K562 (cell line): ENCODE results near the gene CDH12. TPM values are rescaled to one million over a fixed set of nuclear protein-coding genes. Genes with fewer than 3 reads are reported as not detected.

ENCODE experiments used
- ATAC-seq: fragments of 200-7000 bp; cut with Tn5 transposase; 3 replicates; pipeline ENCODE4 v1.9.1; 2020; ENCODE audit warnings: moderate library complexity
- BruUV-seq: library from RNA; stranded (reverse); fragments of 400-500 nt; replicated peaks from 2 replicates; lab custom pipeline; 2021; lab: Mats Ljungman, UMichigan
- CTCF ChIA-PET: fragments of 300-600 bp; formaldehyde crosslinking; extraction: SDS; loops from one replicate; lab custom pipeline; 2021; ENCODE audit warnings: low intra/inter-chr PET ratio; lab: Yijun Ruan, JAX
- POLR2A ChIA-PET: fragments of 300-600, 350-650 bp; sonication (Branson Sonifier 250); formaldehyde crosslinking; extraction: SDS; loops from one replicate; lab custom pipeline; 2021; ENCODE audit warnings: antibody characterized with exemption, inconsistent platforms; lab: Yijun Ruan, JAX
- DNase-seq, 4 experiments: peaks; one replicate each; pipeline versions ENCODE4 v3.0.0 to v3.0.0-alpha.2; 2011 to 2018; ENCODE audit warnings: low spot score in 3 of 4, mixed read lengths in 3 of 4; ENCODE audit errors: extremely low read depth in 1 of 4
- FAIRE-seq: peaks from 2 replicates; lab custom pipeline; 2011; peaks lifted over from hg19 to GRCh38; lab: Jason Lieb, UNC
- H2AFZ ChIP-seq: 2 replicates; pipeline ENCODE4 v1.6.0; 2011; ENCODE audit warnings: low read depth, low read length, control low read depth, inconsistent platforms
- H3K27ac ChIP-seq: fragments of 200-600 bp; 3 replicates; pipeline ENCODE4 v1.8.0; 2011; ENCODE audit warnings: low read depth, mild to moderate bottlenecking, control low read depth, inconsistent platforms, low read length, moderate library complexity, mixed read lengths; ENCODE audit errors: extremely low read depth
- H3K27me3 ChIP-seq, 2 experiments: fragments of 300-600 bp in 1 of 2; 2 replicates in 1 of 2; 3 replicates in 1 of 2; pipeline versions ENCODE4 v1.6.0 to v1.8.0; 2011; ENCODE audit warnings: inconsistent platforms in 2 of 2, low read length in 2 of 2, mild to moderate bottlenecking in 1 of 2, mixed read lengths in 1 of 2, moderate library complexity in 1 of 2; ENCODE audit not compliant: control insufficient read depth in 2 of 2, insufficient read depth in 2 of 2
- H3K36me3 ChIP-seq: fragments of 300-600 bp; 3 replicates; pipeline ENCODE4 v1.8.0; 2011; ENCODE audit warnings: mild to moderate bottlenecking, low read length, inconsistent platforms; ENCODE audit not compliant: control insufficient read depth, insufficient read depth
- H3K4me1 ChIP-seq, 2 experiments: fragments of 200-600 bp in 1 of 2; replicated peaks in 1 of 2; 2 replicates in 1 of 2; 3 replicates in 1 of 2; pipeline versions ENCODE4 v1.5.1 to v1.8.0; 2011; ENCODE audit warnings: inconsistent platforms in 2 of 2, low read length in 2 of 2, mild to moderate bottlenecking in 1 of 2, mixed read lengths in 1 of 2, moderate library complexity in 1 of 2; ENCODE audit not compliant: control insufficient read depth in 2 of 2, insufficient read depth in 2 of 2
- H3K4me2 ChIP-seq: 2 replicates; pipeline ENCODE4 v1.6.1; 2011; ENCODE audit warnings: low read length, control low read depth, inconsistent platforms, mixed read lengths; ENCODE audit not compliant: insufficient read depth
- H3K4me3 ChIP-seq: fragments of 200-600 bp; sonication (generic), shearing (Covaris generic); 2 replicates; pipeline ENCODE4 v1.5.1; 2016; ENCODE audit warnings: control low read depth, inconsistent platforms
- H3K79me2 ChIP-seq: fragments of 200-600 bp; 3 replicates; pipeline ENCODE4 v1.8.0; 2011; ENCODE audit warnings: low read length, inconsistent platforms; ENCODE audit not compliant: control insufficient read depth, insufficient read depth
- H3K9ac ChIP-seq, 2 experiments: 2 replicates each; pipeline versions ENCODE4 v1.6.0 to v1.6.1; 2011; ENCODE audit warnings: low read depth in 2 of 2, low read length in 2 of 2, control low read depth in 1 of 2, inconsistent platforms in 1 of 2, mild to moderate bottlenecking in 1 of 2, mixed read lengths in 1 of 2; ENCODE audit not compliant: insufficient read depth in 1 of 2
- H3K9me1 ChIP-seq: one replicate; pipeline ENCODE4 v1.6.0; 2011; ENCODE audit warnings: inconsistent platforms, mild to moderate bottlenecking, low read length, moderate library complexity; ENCODE audit not compliant: control insufficient read depth, insufficient read depth
- H3K9me3 ChIP-seq: replicated peaks from 2 replicates; pipeline ENCODE4 v1.5.1; 2011; ENCODE audit warnings: low read depth, low read length, inconsistent platforms; ENCODE audit not compliant: control insufficient read depth, insufficient read depth
- H4K20me1 ChIP-seq: replicated peaks from 2 replicates; pipeline ENCODE4 v1.6.1; 2011; ENCODE audit warnings: low read length, inconsistent platforms, mixed read lengths; ENCODE audit not compliant: control insufficient read depth, insufficient read depth
- CLOCK ChIP-seq: fragments of 250-450 bp; sonication (Bioruptor Pico); IDR thresholded peaks from 2 replicates; pipeline ENCODE4 v1.4.0; 2020; ENCODE audit warnings: mild to moderate bottlenecking, moderate library complexity, borderline replicate concordance
- CXXC5 ChIP-seq: fragments of 250-450 bp; sonication (Bioruptor Pico); IDR thresholded peaks from 2 replicates; pipeline ENCODE4 v1.8.0; 2022; ENCODE audit warnings: inconsistent platforms, mild to moderate bottlenecking, moderate library complexity
- E2F1 ChIP-seq: sonication (generic); formaldehyde crosslinking; IDR thresholded peaks from 2 replicates; pipeline ENCODE4 v1.8.1; 2023; ENCODE audit warnings: mild to moderate bottlenecking, missing genetic modification reagents, moderate library complexity
- ELF1 ChIP-seq: fragments of 200-800 bp; sonication (Bioruptor generic); IDR thresholded peaks from 2 replicates; pipeline ENCODE4 v1.6.1; 2016; ENCODE audit warnings: missing genetic modification characterization, missing compliant biosample characterization
- ELF4 ChIP-seq: fragments of 450-650 bp; formaldehyde crosslinking; IDR thresholded peaks from 2 replicates; pipeline ENCODE4 v1.4.0; 2022; ENCODE audit warnings: missing genetic modification characterization
- ETV5 ChIP-seq: sonication (generic); formaldehyde crosslinking; IDR thresholded peaks from 2 replicates; pipeline ENCODE4 v1.4.0; 2020; ENCODE audit warnings: low read depth, mild to moderate bottlenecking, missing genetic modification reagents
- GTF2F1 ChIP-seq: IDR thresholded peaks from 2 replicates; pipeline ENCODE4 v1.6.1; 2011; ENCODE audit warnings: low read depth, low read length, improper control_type of control experiment
- MCM5 ChIP-seq: fragments of 450-650 bp; IDR thresholded peaks from 2 replicates; pipeline ENCODE4 v1.6.1; 2016; ENCODE audit warnings: low read depth
- NR2C1 ChIP-seq, 2 experiments: fragments of 450-650 bp; IDR thresholded peaks; 2 replicates each; pipeline ENCODE4 v1.6.1; 2017; ENCODE audit warnings: mild to moderate bottlenecking in 2 of 2, antibody characterized with exemption in 1 of 2, inconsistent platforms in 1 of 2, missing compliant biosample characterization in 1 of 2, missing genetic modification characterization in 1 of 2
- SFPQ ChIP-seq: fragments of 200-400 bp; formaldehyde crosslinking; IDR thresholded peaks from 2 replicates; pipeline ENCODE4 v1.6.1; 2017; ENCODE audit warnings: mild to moderate bottlenecking, low read depth, low read length, moderate library complexity
- SNIP1 ChIP-seq: fragments of 450-650 bp; IDR thresholded peaks from 2 replicates; pipeline ENCODE4 v1.7.1; 2017; ENCODE audit warnings: low read depth, mild to moderate bottlenecking
- ZNF184 ChIP-seq: sonication (generic); formaldehyde crosslinking; IDR thresholded peaks from 2 replicates; pipeline ENCODE4 v1.5.0; 2020; ENCODE audit warnings: missing genetic modification reagents
- ZNF431 ChIP-seq: sonication (generic); formaldehyde crosslinking; IDR thresholded peaks from 2 replicates; pipeline ENCODE4 v1.8.0; 2022; ENCODE audit warnings: mild to moderate bottlenecking, missing genetic modification reagents
- ZNF507 ChIP-seq: conservative IDR thresholded peaks from 2 replicates; pipeline ENCODE4 v1.6.1; 2017; ENCODE audit warnings: missing genetic modification characterization, missing compliant biosample characterization
- WGBS: fragments of 100-300 bp; shearing (Covaris generic); methylation state at CpG from one replicate; pipeline ENCODE4 v1.1.6; 2016; ENCODE audit warnings: low coverage, mixed read lengths; ENCODE audit not compliant: insufficient coverage; ENCODE audit errors: missing lambda C conversion rate; 5-methylcytosine and 5-hydroxymethylcytosine counted together
- in situ Hi-C: fragments of 300-500 bp; cut with MboI; formaldehyde crosslinking; loops from 4 replicates; pipeline ENCODE4 v1.15.0; 2018; ENCODE audit warnings: inconsistent platforms, mixed read lengths
- intact Hi-C: fragments of 100-400 bp; cut with micrococcal nuclease; formaldehyde crosslinking; loops from 2 replicates; pipeline ENCODE4 v1.14.2; 2022
- polyA plus RNA-seq, 8 experiments: library from polyadenylated mRNA; depleted of rRNA in 4 of 8; stranded (reverse) in 5 of 8; unstranded in 3 of 8; fragments of >200 nt; fragmentation: Nextera tagmentation in 2 of 8; fragmentation: Illumina TruSeq in 1 of 8; extraction: Ambion mirVana in 2 of 8; extraction: Trizol in 1 of 8; gene quantifications; 2 replicates each; pipeline versions ENCODE4 v1.2.1 to v1.2.3, GENCODE V29; 2011 to 2014; ENCODE audit warnings: inconsistent platforms in 1 of 8, missing spikeins in 1 of 8
- total RNA-seq, 7 experiments: library from RNA; depleted of rRNA in 6 of 7; stranded (reverse); fragments of >200 nt in 6 of 7; fragmentation: Illumina TruSeq in 2 of 7; extraction: Trizol in 2 of 7; gene quantifications; 2 replicates each; pipeline versions ENCODE4 v1.2.1 to v1.2.3, GENCODE V29; 2011 to 2021; ENCODE audit warnings: low replicate concordance in 1 of 7
- TF ChIP-seq, protein P1 (sequence below): fragments of 250-450 bp; sonication (Bioruptor Pico); IDR thresholded peaks from 2 replicates; pipeline ENCODE4 v1.4.0; 2020

Gene CDH12
- total and polyA plus RNA-seq, 9 of the 15 experiments (the other 6 are each of a cell fraction or from before 2014, with no cell fraction given): 0.03 to 1.7 (median 0.37) TPM

DNA sequence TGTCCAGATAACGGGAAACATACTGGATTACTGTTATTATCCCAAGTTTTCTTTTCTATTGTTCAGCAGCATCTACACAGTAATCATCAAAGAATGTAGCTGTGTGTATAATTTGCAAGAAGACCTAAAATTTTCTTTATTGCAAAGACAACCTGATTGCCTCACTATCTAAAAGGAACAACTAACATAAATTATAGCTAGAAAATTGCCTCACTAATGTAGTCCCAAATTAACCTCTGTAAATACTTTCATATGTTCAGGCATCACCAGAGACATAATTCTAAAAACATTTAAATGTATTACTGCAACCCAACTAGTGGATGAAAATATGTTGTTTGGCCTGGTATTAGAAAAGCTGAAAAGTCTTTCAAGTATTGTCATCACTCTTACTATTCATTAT lies 275.4 kb downstream of the CDH12 start (continued):
- no peak for TF ChIP-seq ZNF184
- TF ChIP-seq ZNF431 (CRISPR knock-in tag): no peak
- no peak for TF ChIP-seq NR2C1 (IDR thresholded peaks at IDR 0.05)
- TF ChIP-seq NR2C1 (tag; IDR thresholded peaks at IDR 0.05): no peak
- TF ChIP-seq ETV5: no peak
- TF ChIP-seq GTF2F1: no peak

- TF ChIP-seq SNIP1 (no peak), CLOCK (CRISPR knock-in tag) (no peak), SFPQ (no peak), MCM5 (no peak), E2F1 (CRISPR knock-in tag) (no peak), CXXC5 (CRISPR knock-in tag) (no peak), ZNF507 (tag) (no peak), ELF1 (tag) (no peak), ELF4 (CRISPR knock-in tag) (no peak)
- TF ChIP-seq, protein P1, sequence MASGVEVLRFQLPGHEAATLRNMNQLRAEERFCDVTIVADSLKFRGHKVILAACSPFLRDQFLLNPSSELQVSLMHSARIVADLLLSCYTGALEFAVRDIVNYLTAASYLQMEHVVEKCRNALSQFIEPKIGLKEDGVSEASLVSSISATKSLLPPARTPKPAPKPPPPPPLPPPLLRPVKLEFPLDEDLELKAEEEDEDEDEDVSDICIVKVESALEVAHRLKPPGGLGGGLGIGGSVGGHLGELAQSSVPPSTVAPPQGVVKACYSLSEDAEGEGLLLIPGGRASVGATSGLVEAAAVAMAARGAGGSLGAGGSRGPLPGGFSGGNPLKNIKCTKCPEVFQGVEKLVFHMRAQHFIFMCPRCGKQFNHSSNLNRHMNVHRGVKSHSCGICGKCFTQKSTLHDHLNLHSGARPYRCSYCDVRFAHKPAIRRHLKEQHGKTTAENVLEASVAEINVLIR (CRISPR knock-in tag): no peak
- ChIA-PET POLR2A (no interaction called here), CTCF (no interaction called here)
- Histone ChIP-seq H2AFZ (no peak overlapping the region), H3K36me3 (no peaks in the 10 kb centered on the region), H3K79me2 (no peaks in the 10 kb centered on the region), H4K20me1 (no peaks in the 10 kb centered on the region), H3K9me3 (peaks cover 4% of the 10 kb centered on the region; the same call in 1 of the 2 replicates), H3K4me1 (no peaks in the 10 kb centered on the region), H3K9ac (no peak overlapping the region), H3K4me3 (no peak overlapping the region), H3K27me3 (no peaks in the 10 kb centered on the region), H3K4me2 (no peak overlapping the region), H3K27ac (no peak overlapping the region), H3K9me1 (no peaks in the 10 kb centered on the region)
- in situ Hi-C loops (no loop called here), intact Hi-C loops (no loop called here)
- BruUV-seq: no TSS peak
- 14% methylated on average over 5 of the region's 5 CpGs for WGBS
- ATAC-seq: no peak
- DNase-seq: no peak
- FAIRE-seq: no peak
Measured at GRCh38 chr5:22577006-22577405, 276.1 kb downstream of the CDH12 start.
